ENCODE results near the gene KIF23. TPM values are rescaled to one million over a fixed set of nuclear protein-coding genes. Genes with fewer than 3 reads are reported as not detected.

Gene KIF23
- total RNA-seq, 8 experiments from 2014 or later: 1.9 to 39.0 (median 2.8) TPM

DNA sequence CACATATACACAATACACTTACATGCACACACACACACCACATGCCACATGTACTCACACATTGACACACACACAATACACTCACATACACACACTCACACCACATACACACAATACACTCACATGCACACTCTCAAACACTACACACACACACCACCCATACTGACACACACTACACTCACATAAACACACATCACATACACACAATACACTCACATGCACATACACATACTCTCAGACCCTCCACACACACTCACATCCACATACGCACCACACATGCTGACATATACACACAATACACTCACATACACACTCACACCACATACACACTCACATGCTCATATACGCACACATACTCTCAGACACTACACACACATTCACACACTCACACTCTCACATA lies 28.3 kb upstream of the KIF23 start:
- H3K4me3 ChIP-seq: no peak overlapping the region
- 92 to 100% (median 100%) methylated on average over 1 to 2 of the region's 2 CpGs; no CpG with 5 or more reads in 2 of the 10 experiments for WGBS, 10 experiments

DNA sequence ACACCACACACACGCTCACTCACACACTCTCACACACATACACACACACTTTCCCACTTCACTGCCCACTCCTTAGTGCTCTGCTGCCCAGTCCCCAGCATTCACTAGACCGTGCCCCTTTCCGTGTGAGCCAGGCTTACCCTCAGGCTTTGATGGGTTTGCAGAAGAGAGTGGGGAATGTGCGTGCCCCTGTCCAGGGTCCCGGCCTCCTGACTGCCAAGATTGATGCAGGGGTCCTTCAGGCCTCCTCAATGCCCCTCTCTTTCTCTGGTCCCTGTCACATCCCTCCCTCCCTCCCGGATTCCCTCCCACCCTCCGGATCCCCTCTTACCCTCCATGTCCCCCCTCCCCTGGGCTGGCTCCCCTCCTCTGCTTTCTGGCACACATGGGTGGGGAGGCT lies 27.9 kb upstream of the KIF23 start:
- ATAC-seq (replicated peaks in 6 of 8): no peak
- no peaks in the 10 kb centered on the region for H3K4me1 ChIP-seq (replicated peaks in 1 of 2)
- in situ Hi-C loops (cut with MboI; ENCODE audit: low pct_unique_long_range_greater_than_20kb in 2 of 9, low sequenced_read_pairs in 9 of 9, unreplicated experiment in 9 of 9): loop anchor here in 2 of 9 experiments (25.0 kb wide), 1 partner anchor 324 kb away; no protein-coding TSS in a partner anchor
- WGBS, 10 experiments: 7 to 100% (median 76%) methylated on average over 1 to 2 of the region's 7 CpGs; no CpG with 5 or more reads in 4 of the 10 experiments
- no peak overlapping the region for H3K4me3 ChIP-seq
- no peak overlapping the region for H3K27ac ChIP-seq

More for the DNA sequence above, 28.3 kb upstream of the KIF23 start:
- ATAC-seq (replicated peaks in 6 of 8): no peak
- in situ Hi-C loops (cut with MboI; ENCODE audit: low pct_unique_long_range_greater_than_20kb in 2 of 9, low sequenced_read_pairs in 9 of 9, unreplicated experiment in 9 of 9): loop anchor here in 2 of 9 experiments (25.0 kb wide), 1 partner anchor 324 kb away; no protein-coding TSS in a partner anchor
- Histone ChIP-seq H3K4me1 (replicated peaks in 1 of 2) (no peaks in the 10 kb centered on the region), H3K27ac (no peak overlapping the region)

DNA sequence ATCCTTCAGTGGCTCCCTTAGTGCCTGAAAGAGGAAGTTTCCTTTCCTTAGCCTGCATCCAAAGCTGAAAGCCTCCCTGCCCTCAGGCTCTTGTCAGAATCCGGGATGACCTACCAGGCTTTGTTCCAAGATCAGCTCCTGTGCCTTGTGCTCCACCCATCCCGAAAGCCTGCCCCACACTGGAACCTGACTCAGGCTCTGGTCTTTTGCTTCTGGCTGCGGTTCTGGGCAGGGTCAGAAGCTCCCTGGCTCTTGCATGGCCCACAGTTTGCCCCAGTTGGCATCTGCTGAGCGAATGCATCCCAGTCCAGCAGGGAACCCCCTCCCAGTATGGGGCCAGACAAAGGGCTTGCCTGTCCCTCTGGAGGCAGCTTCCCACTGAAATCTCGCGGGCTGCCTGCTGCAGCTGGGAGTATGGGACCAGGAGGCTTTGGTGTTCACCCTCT lies 25.9 kb upstream of the KIF23 start:
- 0 to 83% (median 78%) methylated on average over 1 to 3 of the region's 6 CpGs; no CpG with 5 or more reads in 5 of the 10 experiments for WGBS, 10 experiments
- H3K27ac ChIP-seq: no peak overlapping the region
- in situ Hi-C loops (cut with MboI; ENCODE audit: low pct_unique_long_range_greater_than_20kb in 2 of 9, low sequenced_read_pairs in 9 of 9, unreplicated experiment in 9 of 9): loop anchor here in 2 of 9 experiments (25.0 kb wide), 1 partner anchor 326 kb away; no protein-coding TSS in a partner anchor
- peaks cover 0 to under 1% of the 10 kb centered on the region in 2 donors for H3K4me1 ChIP-seq (replicated peaks in 1 of 2)
- no peak overlapping the region for H3K4me3 ChIP-seq
- peak in 3 of 8 experiments; percentile 67 to 88 (median 69) for ATAC-seq (replicated peaks in 6 of 8)

DNA sequence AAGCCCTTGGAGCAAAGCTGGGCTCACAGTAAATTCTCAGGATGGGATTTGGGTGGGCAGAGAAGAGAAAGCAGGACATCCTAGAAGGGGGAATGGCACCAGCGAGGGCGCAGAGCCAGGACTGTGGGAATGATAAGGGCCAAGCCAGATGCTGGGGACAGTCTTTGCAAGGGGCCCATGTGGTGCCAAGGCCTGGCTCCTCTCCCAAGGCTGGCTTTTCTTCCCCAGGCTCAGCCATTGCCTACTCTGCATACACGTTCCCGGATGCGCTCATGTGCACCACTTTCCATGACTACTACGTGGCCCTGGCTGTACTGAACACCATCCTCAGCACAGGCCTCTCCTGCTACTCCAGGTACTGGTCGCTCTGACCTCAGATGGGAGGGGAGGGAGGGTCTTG lies 24.7 kb upstream of the KIF23 start:
- in situ Hi-C loops (cut with MboI; ENCODE audit: low pct_unique_long_range_greater_than_20kb in 2 of 9, low sequenced_read_pairs in 9 of 9, unreplicated experiment in 9 of 9): loop anchor here in 2 of 9 experiments (25.0 kb wide), 1 partner anchor 327 kb away; no protein-coding TSS in a partner anchor
- Histone ChIP-seq H3K4me3 (no peak overlapping the region), H3K4me1 (replicated peaks in 1 of 2) (peaks cover 11 to 12% of the 10 kb centered on the region in 2 donors), H3K27ac (no peak overlapping the region)
- ATAC-seq (replicated peaks in 6 of 8): no peak
- WGBS, 10 experiments: 77 to 96% (median 82%) methylated on average over 2 to 4 of the region's 7 CpGs; no CpG with 5 or more reads in 7 of the 10 experiments

DNA sequence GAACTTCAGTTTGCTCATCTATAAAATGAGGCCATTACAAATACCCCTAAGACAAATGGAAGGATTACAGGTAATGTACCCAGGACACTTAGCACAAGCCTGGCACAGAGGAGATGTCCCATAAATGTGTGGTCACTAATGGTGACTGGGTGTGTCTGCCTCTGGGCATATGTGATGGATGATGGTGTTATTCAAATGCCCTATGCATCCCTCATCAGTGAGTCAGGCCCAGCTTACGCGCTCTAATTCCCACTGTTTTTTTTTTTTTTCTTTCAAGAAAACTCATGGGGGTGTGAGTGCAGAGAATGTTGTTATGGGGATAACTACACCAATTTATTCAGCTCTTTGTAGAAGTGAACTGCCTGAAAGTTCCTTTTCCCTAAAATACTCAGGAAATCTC lies 23.6 kb upstream of the KIF23 start:
- Histone ChIP-seq H3K4me1 (replicated peaks in 1 of 2) (peaks cover 16 to 17% of the 10 kb centered on the region in 2 donors), H3K4me3 (no peak overlapping the region), H3K27ac (no peak overlapping the region)
- 70 to 79% (median 72%) methylated on average over 2 of the region's 2 CpGs; no CpG with 5 or more reads in 6 of the 10 experiments for WGBS, 10 experiments
- peak; percentile 36 to 80 (median 54) for ATAC-seq (replicated peaks in 6 of 8)
- in situ Hi-C loops (cut with MboI; ENCODE audit: low pct_unique_long_range_greater_than_20kb in 2 of 9, low sequenced_read_pairs in 9 of 9, unreplicated experiment in 9 of 9): loop anchor here in 3 of 9 experiments (10.0 to 25.0 kb wide), 2 partner anchors 326 to 328 kb away; no protein-coding TSS in a partner anchor

DNA sequence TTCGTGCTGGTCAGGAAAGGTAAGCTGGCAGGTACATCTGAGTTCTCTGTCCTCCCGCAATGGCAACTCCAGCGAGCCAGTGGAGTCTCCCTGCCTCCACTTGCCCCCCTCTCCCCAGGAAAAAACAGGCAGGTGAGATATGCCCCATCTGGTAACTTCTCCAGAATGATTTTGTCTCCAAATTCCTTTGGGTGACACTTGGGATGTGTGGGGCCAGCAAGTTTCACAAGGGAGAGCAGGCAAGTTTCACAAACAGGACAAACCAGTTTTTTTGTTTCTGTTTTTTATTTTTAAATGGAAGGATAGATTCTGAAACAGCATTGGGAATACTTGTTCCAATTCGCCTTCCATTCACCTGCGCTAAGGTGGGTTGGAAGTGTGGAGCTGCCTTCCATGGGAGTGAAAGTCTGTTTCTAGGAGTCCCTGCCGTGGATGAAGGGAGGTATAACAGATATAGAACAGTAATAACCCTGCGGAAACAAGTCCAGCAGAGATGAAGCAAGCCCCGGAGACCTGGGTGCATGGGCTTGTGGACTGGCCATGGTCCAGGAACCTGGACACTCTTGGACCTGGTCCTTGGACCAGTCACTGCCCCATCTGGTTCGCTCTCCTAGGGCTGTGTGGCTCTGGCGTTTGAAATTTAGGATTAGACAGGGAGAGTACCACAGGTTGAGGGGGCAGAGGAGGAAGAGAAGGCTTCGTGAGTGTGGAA lies 22.9 kb upstream of the KIF23 start:
- H3K27ac ChIP-seq: no peak overlapping the region
- WGBS, 10 experiments: 79 to 95% (median 92%) methylated on average over 3 to 9 of the region's 11 CpGs; no CpG with 5 or more reads in 1 of the 10 experiments
- in situ Hi-C loops (cut with MboI; ENCODE audit: low pct_unique_long_range_greater_than_20kb in 2 of 9, low sequenced_read_pairs in 9 of 9, unreplicated experiment in 9 of 9): loop anchor here in 3 of 9 experiments (10.0 to 25.0 kb wide), 2 partner anchors 326 to 329 kb away; no protein-coding TSS in a partner anchor
- no peak for ATAC-seq (replicated peaks in 6 of 8)
- peaks cover 16 to 17% of the 10 kb centered on the region in 2 donors for H3K4me1 ChIP-seq (replicated peaks in 1 of 2)
- no peak overlapping the region for H3K4me3 ChIP-seq

DNA sequence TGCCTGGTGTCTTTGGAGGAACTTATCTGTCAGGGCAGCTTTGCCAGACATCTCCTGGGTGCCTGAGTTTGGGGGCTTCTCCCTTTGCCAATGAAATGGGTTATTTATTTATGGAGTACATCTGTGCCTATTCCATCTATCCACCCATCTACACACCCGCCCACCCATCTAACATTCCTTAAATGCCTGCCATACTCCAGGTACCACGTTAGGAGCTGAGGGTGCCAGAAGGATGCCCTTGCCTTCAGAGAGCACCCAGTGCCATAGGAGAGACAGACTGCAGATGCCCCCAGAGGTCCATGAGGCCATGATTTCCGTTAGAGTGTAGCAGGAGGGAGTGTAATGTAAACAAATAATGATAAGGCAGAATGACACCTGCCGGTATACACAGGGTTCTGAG lies 21.8 kb upstream of the KIF23 start:
- in situ Hi-C loops (cut with MboI; ENCODE audit: low pct_unique_long_range_greater_than_20kb in 2 of 9, low sequenced_read_pairs in 9 of 9, unreplicated experiment in 9 of 9): loop anchor here in 3 of 9 experiments (10.0 to 25.0 kb wide), 2 partner anchors 328 to 330 kb away; no protein-coding TSS in a partner anchor
- Histone ChIP-seq H3K4me3 (no peak overlapping the region), H3K4me1 (replicated peaks in 1 of 2) (peaks cover 16 to 17% of the 10 kb centered on the region in 2 donors), H3K27ac (no peak overlapping the region)
- 0 to 92% (median 50%) methylated on average over 1 to 2 of the region's 4 CpGs; no CpG with 5 or more reads in 6 of the 10 experiments for WGBS, 10 experiments
- ATAC-seq (replicated peaks in 6 of 8): no peak

DNA sequence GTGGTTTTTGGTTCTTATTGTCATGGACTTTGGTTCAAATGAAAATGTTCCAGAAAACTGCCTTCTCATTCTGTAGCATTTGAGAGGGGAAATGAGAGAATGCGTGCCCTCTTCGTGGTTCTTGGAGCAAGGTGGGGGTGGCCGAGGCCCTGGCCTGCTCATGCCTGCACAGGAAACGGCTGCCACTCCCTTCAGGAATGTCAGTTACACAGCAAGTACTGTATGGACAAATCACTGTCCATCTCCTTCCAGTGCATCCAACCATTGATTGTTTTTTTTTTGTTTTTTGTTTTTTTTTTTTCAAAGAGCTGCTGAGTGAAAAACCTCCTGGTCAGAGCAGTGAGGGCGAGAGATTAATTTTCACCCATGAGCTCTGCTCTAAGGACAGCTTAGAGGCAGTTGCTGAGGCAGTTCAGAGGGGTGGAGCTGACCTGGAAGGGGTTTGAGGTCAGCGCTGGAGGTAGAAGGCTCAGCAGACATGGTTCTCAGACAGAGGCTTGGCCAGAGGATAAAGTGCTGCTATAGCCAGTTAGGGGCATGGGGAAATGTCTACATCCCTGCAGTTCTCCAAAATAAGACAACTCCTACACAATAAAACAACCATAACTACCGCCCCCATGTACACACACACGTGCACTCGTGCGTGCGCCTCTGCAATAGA lies 20.2 kb upstream of the KIF23 start:
- H3K4me1 ChIP-seq (replicated peaks in 1 of 2): peaks cover 16 to 17% of the 10 kb centered on the region in 2 donors
- H3K4me3 ChIP-seq: no peak overlapping the region
- peak overlapping the region in 1 of 2 donors; percentile 74 for H3K27ac ChIP-seq
- ATAC-seq (replicated peaks in 6 of 8): peak in 7 of 8 experiments; percentile 3 to 57 (median 51)
- in situ Hi-C loops (cut with MboI; ENCODE audit: low pct_unique_long_range_greater_than_20kb in 2 of 9, low sequenced_read_pairs in 9 of 9, unreplicated experiment in 9 of 9): loop anchor here in 3 of 9 experiments (10.0 to 25.0 kb wide), 2 partner anchors 329 to 332 kb away; no protein-coding TSS in a partner anchor
- WGBS, 10 experiments: 55 to 100% (median 70%) methylated on average over 2 to 8 of the region's 11 CpGs; no CpG with 5 or more reads in 1 of the 10 experiments

DNA sequence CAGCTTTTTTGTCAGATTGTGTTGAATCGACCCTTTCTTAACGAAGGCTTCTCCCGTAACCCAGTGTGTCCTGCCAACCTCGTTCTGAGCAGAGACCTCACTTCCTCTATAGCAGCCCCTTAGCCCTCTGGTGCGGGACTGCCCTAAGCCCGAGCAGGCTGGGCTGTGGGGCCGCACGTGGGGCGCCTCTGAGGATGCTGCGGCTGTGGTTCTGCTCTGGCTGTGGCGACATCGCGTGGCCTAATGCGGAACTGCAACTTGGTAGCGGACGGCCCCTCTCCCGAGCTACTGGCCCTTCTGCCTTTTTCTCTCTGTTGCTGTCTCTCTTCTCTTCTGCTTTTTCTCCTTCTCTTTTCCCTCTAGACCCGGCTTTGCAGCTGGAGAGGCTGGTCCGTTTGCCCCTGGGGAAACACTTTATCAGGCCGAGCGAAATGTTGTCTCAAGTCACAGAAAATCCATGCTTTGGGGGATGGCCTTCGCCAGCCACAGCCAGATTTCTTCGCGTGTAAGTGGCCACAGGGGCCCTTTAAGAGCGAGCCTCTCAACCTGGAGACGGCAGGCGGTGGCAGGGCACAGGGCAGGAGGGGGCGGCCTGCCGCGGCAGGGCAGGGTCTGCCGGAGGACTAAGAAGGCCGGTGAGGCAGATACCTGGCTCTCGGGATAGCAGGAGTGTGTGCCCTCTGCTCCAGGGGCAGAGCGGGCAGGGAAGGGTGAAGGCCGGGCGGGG lies 19.4 kb upstream of the KIF23 start:
- WGBS, 10 experiments: 0 to 21% (median 10%) methylated on average over 1 to 18 of the region's 36 CpGs; no CpG with 5 or more reads in 2 of the 10 experiments
- peaks cover 16 to 17% of the 10 kb centered on the region in 2 donors for H3K4me1 ChIP-seq (replicated peaks in 1 of 2)
- in situ Hi-C loops (cut with MboI; ENCODE audit: low pct_unique_long_range_greater_than_20kb in 2 of 9, low sequenced_read_pairs in 9 of 9, unreplicated experiment in 9 of 9): loop anchor here in 3 of 9 experiments (10.0 to 25.0 kb wide), 2 partner anchors 330 to 332 kb away; no protein-coding TSS in a partner anchor

DNA sequence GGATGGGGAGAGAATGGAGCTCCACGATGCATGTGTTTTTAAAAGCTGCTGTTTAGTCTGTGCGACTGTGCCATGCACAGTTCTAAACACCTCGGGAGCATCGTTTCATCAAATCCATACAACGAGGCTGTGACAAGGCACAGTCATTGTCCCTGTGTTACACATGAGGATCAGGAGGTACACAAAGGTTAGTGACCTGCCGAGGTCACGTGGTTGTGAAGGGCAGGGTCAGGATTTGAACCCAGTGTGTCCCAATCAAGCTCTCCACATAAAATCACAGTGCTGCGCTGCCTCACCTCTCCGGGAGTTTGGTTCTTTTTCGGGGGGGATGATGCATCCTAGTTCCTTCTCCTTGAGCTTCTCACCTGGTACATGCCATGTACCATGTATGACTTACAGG lies 18.7 kb upstream of the KIF23 start:
- in situ Hi-C loops (cut with MboI; ENCODE audit: low pct_unique_long_range_greater_than_20kb in 2 of 9, low sequenced_read_pairs in 9 of 9, unreplicated experiment in 9 of 9): loop anchor here in 3 of 9 experiments (10.0 to 25.0 kb wide), 2 partner anchors 331 to 333 kb away; no protein-coding TSS in a partner anchor
- Histone ChIP-seq H3K27ac (no peak overlapping the region), H3K4me3 (no peak overlapping the region), H3K4me1 (replicated peaks in 1 of 2) (peaks cover 16 to 17% of the 10 kb centered on the region in 2 donors)
- ATAC-seq (replicated peaks in 6 of 8): no peak
- 81 to 100% (median 89%) methylated on average over 1 to 4 of the region's 10 CpGs; no CpG with 5 or more reads in 6 of the 10 experiments for WGBS, 10 experiments

More for the DNA sequence above, 19.4 kb upstream of the KIF23 start:
- ATAC-seq (replicated peaks in 6 of 8): peak; percentile 47 to 95 (median 92)
- Histone ChIP-seq H3K27ac (no peak overlapping the region), H3K4me3 (no peak overlapping the region)

DNA sequence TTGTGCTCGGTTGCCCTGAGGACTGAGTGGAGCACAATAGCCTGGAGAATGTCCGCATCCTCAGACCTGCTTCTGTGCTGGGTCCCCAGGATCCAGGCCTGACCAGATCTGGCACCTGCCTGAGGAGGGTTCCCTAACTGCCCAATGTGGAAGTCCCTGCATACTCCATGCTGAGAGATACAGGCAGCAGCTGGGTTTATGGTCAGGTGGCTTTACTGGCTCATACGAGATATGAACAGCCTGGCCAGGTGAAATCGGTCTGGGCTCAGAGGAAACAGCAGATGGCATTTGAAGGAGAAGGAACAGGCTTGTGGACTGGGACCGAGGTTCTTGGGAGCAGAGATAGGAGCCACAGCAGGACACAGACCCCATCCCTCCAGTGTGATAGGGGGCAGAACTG lies 18.2 kb upstream of the KIF23 start:
- WGBS, 10 experiments: 86 to 100% (median 100%) methylated on average over 1 to 3 of the region's 5 CpGs; no CpG with 5 or more reads in 5 of the 10 experiments
- Histone ChIP-seq H3K27ac (no peak overlapping the region), H3K4me3 (no peak overlapping the region), H3K4me1 (replicated peaks in 1 of 2) (peaks cover 16 to 17% of the 10 kb centered on the region in 2 donors)
- no peak for ATAC-seq (replicated peaks in 6 of 8)
- in situ Hi-C loops (cut with MboI; ENCODE audit: low pct_unique_long_range_greater_than_20kb in 2 of 9, low sequenced_read_pairs in 9 of 9, unreplicated experiment in 9 of 9): loop anchor here in 3 of 9 experiments (10.0 to 25.0 kb wide), 2 partner anchors 331 to 334 kb away; no protein-coding TSS in a partner anchor

DNA sequence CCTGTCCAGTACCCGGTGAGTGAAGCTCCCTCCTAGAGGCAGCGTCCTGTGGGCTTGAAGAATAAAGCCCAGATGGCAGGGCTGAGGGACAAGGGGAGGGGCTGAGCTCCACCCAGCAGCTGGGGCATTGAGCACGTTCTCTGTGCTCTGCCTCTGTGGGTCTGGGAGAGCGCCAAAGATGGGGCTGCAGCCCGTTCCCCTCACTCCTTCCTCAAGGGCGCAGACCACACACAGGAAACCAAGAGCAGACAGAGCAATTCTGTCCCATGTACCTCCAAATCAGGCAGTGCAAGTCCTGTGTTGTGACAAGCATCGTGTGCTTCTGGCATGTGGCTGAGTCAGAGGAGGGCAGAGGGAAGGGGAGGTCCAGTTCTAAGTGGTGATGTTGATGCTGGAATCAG lies 15.7 kb upstream of the KIF23 start:
- in situ Hi-C loops (cut with MboI; ENCODE audit: low pct_unique_long_range_greater_than_20kb in 2 of 9, low sequenced_read_pairs in 9 of 9, unreplicated experiment in 9 of 9): loop anchor here in 3 of 9 experiments (10.0 to 25.0 kb wide), 2 partner anchors 334 to 336 kb away; no protein-coding TSS in a partner anchor
- 8 to 100% (median 20%) methylated on average over 1 to 6 of the region's 7 CpGs; no CpG with 5 or more reads in 6 of the 10 experiments for WGBS, 10 experiments
- peak in 3 of 8 experiments; percentile 26 to 42 (median 27) for ATAC-seq (replicated peaks in 6 of 8)
- peaks cover 14 to 16% of the 10 kb centered on the region in 2 donors for H3K4me1 ChIP-seq (replicated peaks in 1 of 2)
- no peak overlapping the region for H3K27ac ChIP-seq
- H3K4me3 ChIP-seq: no peak overlapping the region

Data from motor neuron (in vitro differentiated cells).